Kidney capillary endothelial cell (primary cell): ENCODE measurements around the gene ARFGEF2.
"Not testable (repeated sequence)": the region's sequence is repeated elsewhere in the genome, so short reads cannot be mapped to it uniquely, and the experiment has no call there.

Source experiments
- DNase-seq: peaks from one replicate; pipeline ENCODE4 v3.0.0-alpha.2; 2018; ENCODE audit warnings: low spot score

The ARFGEF2 gene

GRCh38 chr20:48921168-48921882 lies at the start of gene ARFGEF2:
Gene ARFGEF2 (plus strand): TSS chr20:48921711. CDS start chr20:48921890, 179 bp downstream.
- DNase-seq, result peak; percentile 87

- DNase-seq, result no peak
Measured at GRCh38 chr20:48875233-48875913, 46.1 kb upstream of the ARFGEF2 start.

DNA sequence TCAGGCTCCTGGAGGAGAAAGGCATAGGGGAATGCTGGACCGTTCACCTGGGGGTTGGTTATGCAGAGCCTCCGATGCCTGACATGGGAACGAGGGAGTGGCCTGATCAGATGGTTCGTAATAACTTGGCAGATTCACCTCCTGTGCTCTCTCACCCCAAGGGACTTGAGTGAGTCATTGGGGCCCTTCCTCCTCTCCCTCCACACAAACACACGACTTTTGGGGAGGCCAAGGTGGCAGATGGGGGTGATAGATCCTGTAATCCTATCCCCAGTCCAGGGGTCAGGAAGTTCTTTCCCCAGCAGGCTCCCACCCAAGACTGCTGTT lies 45.6 kb upstream of the ARFGEF2 start:
- DNase-seq, result no peak

DNA sequence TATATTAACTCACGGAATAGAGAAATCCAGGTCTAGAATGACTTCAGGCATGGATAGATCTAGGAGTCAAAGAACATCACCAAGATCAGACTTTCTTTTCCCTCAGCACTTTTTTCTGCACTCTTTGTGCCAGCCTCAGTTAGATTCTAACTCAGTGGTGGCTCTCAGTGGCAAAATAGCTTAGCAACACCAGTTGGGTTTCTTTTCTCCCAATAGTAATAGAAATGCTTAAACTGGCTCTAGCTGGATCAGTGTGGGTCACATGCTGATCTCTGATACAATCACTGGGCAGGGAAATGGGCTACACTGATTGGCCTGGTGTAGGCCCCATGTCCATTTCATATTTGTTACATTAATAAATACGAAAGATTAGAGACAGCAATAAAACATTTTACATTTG lies 44.2 kb upstream of the ARFGEF2 start:
- DNase-seq, result peak; percentile 20

- DNase-seq, result no peak
Measured at GRCh38 chr20:48878534-48879248, 42.8 kb upstream of the ARFGEF2 start.

DNA sequence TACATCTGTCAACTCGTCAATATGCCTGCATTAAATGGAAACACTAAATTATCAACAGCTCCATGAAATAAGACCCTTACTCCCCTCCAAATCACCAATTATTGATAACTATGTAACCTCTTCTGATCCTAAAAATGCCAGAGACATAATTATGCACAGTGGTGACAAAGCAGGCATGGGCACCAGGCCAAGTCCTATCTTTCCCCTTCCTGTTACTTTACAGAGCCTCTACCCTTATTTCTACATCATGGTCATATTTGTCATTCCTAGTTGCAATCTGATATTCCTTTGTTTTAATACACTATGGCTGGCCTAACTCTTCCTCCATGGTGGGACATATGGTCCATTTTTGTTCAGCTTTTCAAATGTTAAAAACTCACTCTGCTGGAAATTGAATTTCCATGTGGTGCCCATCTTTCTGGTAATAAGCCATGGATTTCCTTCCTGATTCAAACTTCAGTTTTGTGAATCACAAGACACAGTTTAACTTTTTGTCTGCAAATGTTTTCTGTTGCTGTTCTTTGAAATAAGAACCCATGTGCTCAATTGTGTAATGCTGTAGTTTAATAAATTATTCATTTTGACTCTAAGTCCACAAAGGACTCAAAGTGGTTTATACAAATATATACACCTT lies 41.8 kb upstream of the ARFGEF2 start:
- DNase-seq, result peak; percentile 44

GRCh38 chr20:48880331-48880730 lies 41.2 kb upstream of the ARFGEF2 start:
- DNase-seq, result no peak

DNA sequence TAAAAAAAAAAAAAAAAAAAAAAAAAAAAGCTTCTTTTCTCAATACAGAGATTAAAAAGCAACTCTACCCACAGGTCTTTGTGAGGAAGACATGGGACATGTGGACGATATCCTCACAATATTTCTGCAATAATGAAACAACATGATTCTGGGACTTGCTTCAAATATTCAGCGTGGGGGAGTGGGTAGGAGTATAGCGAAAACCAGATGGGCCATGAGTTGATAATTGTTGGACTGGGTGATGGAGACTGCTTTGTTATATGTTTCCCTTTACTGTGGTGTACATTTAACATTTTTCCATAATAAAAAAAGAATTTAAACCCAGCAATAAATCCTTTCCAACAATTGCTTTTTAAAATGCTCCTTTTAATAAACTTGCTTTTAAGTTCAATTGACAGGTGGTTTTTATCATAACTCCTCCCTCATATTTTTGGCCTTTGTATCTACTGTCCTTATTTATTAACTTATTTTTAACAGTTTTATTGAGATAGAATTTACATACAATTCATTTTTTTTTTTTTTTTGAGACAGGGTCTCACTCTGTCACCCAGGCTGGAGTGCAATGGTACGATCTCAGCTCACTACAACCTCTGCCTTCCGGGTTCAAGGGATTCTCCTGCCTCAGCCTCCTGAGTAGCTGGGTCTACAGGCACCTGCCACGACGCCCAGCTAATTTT lies 40.4 kb upstream of the ARFGEF2 start:
- no peak for DNase-seq

DNA sequence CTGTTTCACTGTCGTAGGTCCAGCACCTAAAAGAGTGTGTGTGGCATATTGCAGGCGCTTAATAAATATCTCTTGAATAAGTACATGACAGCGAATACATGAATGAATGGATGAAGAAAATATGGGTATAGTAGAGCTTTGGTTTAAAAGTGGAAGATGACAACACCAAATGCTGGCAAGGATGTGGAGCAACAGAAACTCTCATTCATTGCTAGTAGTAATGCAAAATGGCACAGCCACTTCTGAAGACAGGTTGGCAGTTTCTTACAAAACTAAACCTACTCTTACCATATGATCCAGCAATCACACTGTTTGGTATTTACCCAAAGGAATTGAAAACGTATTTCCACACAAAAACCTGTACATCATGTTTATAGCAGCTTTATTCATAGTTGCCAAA lies 36.3 kb upstream of the ARFGEF2 start:
- DNase-seq, result no peak

GRCh38 chr20:48886194-48886593 lies 35.3 kb upstream of the ARFGEF2 start:
- no peak for DNase-seq

GRCh38 chr20:48886811-48887210 lies 34.7 kb upstream of the ARFGEF2 start:
- DNase-seq, result no peak

DNA sequence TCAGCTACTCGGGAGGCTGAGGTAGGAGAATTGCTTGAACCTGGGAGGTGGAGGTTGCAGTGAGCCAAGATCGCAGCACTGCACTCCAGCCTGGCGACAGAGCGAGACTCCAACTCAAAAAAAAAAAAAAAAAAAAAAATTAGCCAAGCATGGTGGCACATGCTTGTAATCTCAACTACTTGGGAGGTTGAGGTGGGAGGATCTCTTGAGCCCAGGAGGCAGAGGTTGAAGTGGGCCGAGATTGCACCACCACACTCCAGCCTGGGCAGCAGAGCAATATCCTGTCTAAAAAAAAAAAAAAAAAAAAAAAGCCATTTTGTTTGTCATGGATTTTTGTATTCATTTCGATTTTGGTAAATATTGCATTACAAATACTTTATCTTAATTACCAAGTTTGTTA lies 33.0 kb upstream of the ARFGEF2 start:
- not testable (repeated sequence) for DNase-seq

- no peak for DNase-seq
Measured at GRCh38 chr20:48889140-48889790, 32.2 kb upstream of the ARFGEF2 start.

GRCh38 chr20:48891235-48892048 lies 30.1 kb upstream of the ARFGEF2 start:
- no peak for DNase-seq

DNA sequence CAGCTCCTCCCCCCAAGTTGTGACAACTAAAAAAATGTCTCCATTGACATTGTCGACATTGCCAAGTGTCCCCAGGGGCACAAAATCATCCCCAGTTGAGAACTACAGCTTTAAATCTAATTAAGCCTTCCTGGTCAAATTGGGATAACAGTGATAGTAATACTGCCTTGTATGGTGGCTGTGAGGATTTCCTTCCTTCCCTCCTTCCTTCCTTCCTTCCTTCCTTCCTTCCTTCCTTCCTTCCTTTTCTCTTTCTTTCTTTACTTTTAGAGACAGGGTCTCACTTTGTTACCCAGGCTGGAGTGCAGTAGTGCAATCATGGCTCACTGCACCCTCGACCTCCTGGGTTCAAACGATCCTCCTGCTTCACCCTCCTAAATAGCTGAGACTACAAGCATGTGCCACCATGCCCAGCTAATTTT lies 29.5 kb upstream of the ARFGEF2 start:
- DNase-seq, result no peak

- no peak for DNase-seq
Measured at GRCh38 chr20:48892891-48893290, 28.6 kb upstream of the ARFGEF2 start.

DNA sequence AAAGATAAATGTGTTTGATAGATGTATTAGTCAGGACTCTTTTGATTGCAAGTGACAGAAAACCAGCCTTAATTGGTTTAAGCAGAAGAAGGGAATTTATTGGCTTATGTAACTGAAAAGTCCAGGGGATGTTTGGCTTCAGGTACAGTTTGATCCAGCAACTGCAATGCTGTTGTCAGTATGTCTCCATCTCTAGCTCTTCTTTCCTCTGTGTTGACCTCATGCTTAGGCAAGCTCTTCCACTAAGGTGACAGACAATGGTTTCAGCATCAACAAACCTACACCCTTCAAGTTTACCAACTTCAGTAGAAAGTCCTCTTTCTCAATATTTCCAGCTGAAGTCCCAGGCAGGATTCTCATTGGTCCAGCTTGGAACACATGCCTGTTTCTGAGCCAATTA lies 28.1 kb upstream of the ARFGEF2 start:
- DNase-seq, result no peak

- DNase-seq, result peak; percentile 86
Measured at GRCh38 chr20:48897305-48898010, 24.1 kb upstream of the ARFGEF2 start.

DNA sequence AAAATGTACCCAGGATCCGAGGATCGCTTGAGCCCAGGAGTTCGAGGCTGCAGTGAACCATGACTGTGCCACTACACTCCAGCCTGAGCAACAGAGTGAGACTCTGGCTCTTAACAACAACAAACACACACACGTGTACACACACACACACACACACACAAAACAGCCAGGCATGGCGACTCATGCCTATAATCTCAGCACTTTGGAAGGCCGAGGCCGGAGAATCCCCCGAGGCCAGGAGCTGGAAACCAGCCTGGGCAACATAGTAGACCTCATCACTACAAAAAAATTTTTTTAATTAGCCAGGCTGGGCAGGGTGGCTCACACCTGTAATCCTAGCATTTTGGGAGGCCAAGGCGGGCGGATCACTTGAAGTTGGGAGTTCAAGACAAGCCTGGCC lies 23.3 kb upstream of the ARFGEF2 start:
- no peak for DNase-seq

DNA sequence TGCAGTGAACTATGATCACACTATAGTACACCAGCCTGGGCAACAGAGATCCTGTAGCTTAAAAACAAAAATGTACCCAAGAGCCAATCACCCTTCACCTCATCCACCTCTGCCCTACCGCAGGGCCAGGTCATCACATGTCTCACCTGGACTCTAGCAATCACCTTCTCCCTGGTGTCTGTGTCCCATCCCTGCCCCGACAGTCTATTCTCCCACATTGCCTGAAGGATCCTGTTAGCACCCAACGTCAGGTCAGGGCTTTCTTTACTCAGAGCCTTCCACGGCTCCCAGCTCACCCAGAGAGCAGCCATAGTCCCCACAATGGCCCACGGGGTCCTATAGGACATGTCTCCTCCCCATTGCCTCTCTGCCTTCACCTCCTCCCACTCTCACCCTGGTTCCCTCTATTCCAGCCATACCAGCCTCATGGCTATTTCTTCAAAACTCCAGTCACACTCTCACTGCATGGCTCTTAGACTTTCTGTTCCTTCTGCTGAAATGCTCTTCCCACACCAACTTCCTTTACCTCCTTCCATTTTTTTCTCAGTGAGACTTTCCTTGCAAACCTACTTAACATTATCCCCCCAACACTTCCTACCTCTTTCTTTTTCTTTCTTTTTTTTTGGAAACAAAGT lies 22.5 kb upstream of the ARFGEF2 start:
- no peak for DNase-seq
